GM12873 (cell line): Measurements from ENCODE around the gene SUV39H1.

Experiments
- CTCF ChIP-seq: IDR thresholded peaks from 2 replicates; pipeline ENCODE4 v1.5.1; 2012; ENCODE audit warnings: low read depth, mild to moderate bottlenecking, moderate library complexity, low read length, control low read depth; ENCODE audit not compliant: insufficient read depth; ENCODE audit errors: missing control alignments

SUV39H1 gene

GRCh38 chrX:48696909-48697727, 584 bp downstream of the SUV39H1 start:
- TF ChIP-seq CTCF = no peak

DNA sequence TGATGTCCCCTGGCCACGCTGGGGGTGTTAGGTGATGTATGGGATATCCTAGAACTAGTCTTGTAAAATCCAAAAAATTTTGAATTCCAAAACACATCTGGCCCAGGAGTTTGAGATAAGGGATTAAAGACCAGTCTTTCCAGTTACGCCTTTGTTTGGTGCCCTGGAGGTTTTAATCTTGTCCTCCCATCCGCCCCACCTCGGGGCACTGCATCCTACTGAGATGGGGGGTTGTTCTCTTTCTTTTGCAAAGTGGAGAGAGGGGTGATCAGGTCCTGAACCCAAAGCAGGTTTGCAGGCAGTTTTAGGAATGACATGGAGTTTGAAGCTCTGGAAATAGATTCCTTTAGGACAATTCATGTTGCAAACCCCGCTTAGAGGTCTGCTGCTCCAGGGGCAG, 1.8 kb downstream of the SUV39H1 start:
- no peak for TF ChIP-seq CTCF

DNA sequence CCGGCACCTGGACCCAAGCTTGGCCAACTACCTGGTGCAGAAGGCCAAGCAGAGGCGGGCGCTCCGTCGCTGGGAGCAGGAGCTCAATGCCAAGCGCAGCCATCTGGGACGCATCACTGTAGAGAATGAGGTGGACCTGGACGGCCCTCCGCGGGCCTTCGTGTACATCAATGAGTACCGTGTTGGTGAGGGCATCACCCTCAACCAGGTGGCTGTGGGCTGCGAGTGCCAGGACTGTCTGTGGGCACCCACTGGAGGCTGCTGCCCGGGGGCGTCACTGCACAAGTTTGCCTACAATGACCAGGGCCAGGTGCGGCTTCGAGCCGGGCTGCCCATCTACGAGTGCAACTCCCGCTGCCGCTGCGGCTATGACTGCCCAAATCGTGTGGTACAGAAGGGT, 3.7 kb downstream of the SUV39H1 start:
- TF ChIP-seq CTCF = no peak

- no peak for TF ChIP-seq CTCF
Measured at GRCh38 chrX:48700951-48701653, 4.6 kb downstream of the SUV39H1 start.

DNA sequence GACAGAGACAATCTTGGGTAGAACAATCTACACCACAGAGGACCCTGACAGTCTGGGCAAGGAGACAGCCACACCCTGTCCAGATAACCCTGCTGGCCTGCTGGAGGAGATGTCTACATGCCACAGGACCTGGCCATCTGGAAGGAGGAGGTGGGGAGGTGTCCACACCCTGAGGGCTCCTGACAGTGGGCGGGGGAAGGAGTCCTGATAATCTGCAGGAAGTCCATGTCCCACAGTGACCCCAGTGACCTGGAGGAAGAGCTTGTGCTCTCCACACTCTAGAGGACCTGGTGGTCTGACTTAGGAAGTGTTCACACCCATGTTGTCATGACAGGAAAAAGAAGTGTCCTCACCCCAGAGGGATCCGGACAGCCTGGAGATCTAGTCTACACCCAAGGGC, 5.5 kb downstream of the SUV39H1 start:
- TF ChIP-seq CTCF = no peak

GRCh38 chrX:48702716-48703115, 6.2 kb downstream of the SUV39H1 start:
- TF ChIP-seq CTCF = no peak

DNA sequence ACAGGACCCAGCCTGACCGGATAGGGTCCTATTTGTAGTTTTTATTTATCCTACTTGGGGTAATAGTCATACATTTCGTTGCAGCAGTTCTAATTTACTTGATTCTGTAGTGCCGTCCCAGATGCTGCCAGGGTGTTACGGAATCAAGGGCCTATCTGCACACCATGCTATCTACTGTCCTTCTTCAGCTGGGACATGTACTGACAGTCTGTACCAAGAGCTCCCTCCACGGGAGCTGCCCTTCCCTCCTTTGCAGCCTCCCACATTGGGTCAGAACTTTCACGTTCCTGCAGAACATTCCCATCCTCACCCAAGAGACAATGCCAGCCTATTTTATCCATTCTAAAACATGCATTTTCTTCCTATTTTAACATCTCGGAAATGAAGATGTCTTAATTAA, 6.7 kb downstream of the SUV39H1 start:
- TF ChIP-seq CTCF = no peak
